Vagina (tissue), 2 donors: ENCODE results near the gene KLHL33.

Source experiments
- POLR2A ChIP-seq, 2 donors: fragments of 450-650 bp; IDR thresholded peaks; one replicate each; pipeline ENCODE4 v1.6.1; 2017; ENCODE audit warnings: antibody characterized with exemption in 2 of 2, mild to moderate bottlenecking in 2 of 2, moderate library complexity in 2 of 2
- POLR2AphosphoS5 ChIP-seq, 2 donors: sonication (generic); formaldehyde crosslinking; IDR thresholded peaks; one replicate each; pipeline ENCODE4 v1.9.0; 2017; ENCODE audit warnings: antibody characterized with exemption in 2 of 2, mild to moderate bottlenecking in 2 of 2, low read depth in 1 of 2; ENCODE audit not compliant: insufficient read depth in 1 of 2

- TF ChIP-seq POLR2A (IDR thresholded peaks at IDR 0.05) (no peak), POLR2AphosphoS5 (IDR thresholded peaks at IDR 0.05; ENCODE audit: insufficient read depth in 1 of 2, low read depth in 1 of 2) (no peak)
Measured at GRCh38 chr14:20382526-20382925, 53.4 kb downstream of the KLHL33 start.
